HG03045 (cell line): ENCODE data around the gene POLN.

ENCODE experiments used
- ATAC-seq: cut with Tn5 transposase; IDR thresholded peaks from one replicate; pipeline ENCODE4 v1.9.1; 2021; ENCODE audit warnings: mild to moderate bottlenecking, moderate library complexity; ENCODE audit not compliant: unreplicated experiment

POLN gene

GRCh38 chr4:2252530-2253091, 10.7 kb upstream of the POLN start:
- ATAC-seq = no peak

- ATAC-seq = no peak
Observed at GRCh38 chr4:2251795-2252529, 10.0 kb upstream of the POLN start.

- no peak for ATAC-seq
Observed at GRCh38 chr4:2251073-2251794, 9.3 kb upstream of the POLN start.

GRCh38 chr4:2250357-2251072, 8.6 kb upstream of the POLN start:
- no peak for ATAC-seq

GRCh38 chr4:2249526-2250356, 7.8 kb upstream of the POLN start:
- no peak for ATAC-seq

- ATAC-seq = no peak
Observed at GRCh38 chr4:2248821-2249261, 6.9 kb upstream of the POLN start.

- ATAC-seq = no peak
Observed at GRCh38 chr4:2248044-2248780, 6.3 kb upstream of the POLN start.

- no peak for ATAC-seq
Observed at GRCh38 chr4:2247128-2248043, 5.5 kb upstream of the POLN start.

- ATAC-seq = no peak
Observed at GRCh38 chr4:2246384-2247127, 4.6 kb upstream of the POLN start.

- no peak for ATAC-seq
Observed at GRCh38 chr4:2245787-2246275, 3.9 kb upstream of the POLN start.

- no peak for ATAC-seq
Observed at GRCh38 chr4:2245057-2245786, 3.3 kb upstream of the POLN start.

- ATAC-seq = no peak
Observed at GRCh38 chr4:2243681-2244380, 1.9 kb upstream of the POLN start.

GRCh38 chr4:2241003-2241402, 918 bp downstream of the POLN start:
- ATAC-seq = no peak

GRCh38 chr4:2236944-2237666, 4.8 kb downstream of the POLN start:
- ATAC-seq = no peak

GRCh38 chr4:2231082-2231481, 10.8 kb downstream of the POLN start:
- ATAC-seq = no peak

GRCh38 chr4:2226261-2226660, 15.7 kb downstream of the POLN start:
- no peak for ATAC-seq
